Panc1 (cell line): ENCODE results near the gene MYOG. TPM values are rescaled to one million over a fixed set of nuclear protein-coding genes. Genes with fewer than 3 reads are reported as not detected.

Source experiments
- ATAC-seq: fragments of 200-7000 bp; cut with Tn5 transposase; 2 replicates; pipeline ENCODE4 v1.9.1; 2020; ENCODE audit warnings: mild to moderate bottlenecking, moderate library complexity
- BruUV-seq: library from RNA; stranded (reverse); fragments of 400-500 nt; replicated peaks from 2 replicates; lab custom pipeline; 2021; lab: Mats Ljungman, UMichigan
- CTCF ChIA-PET: fragments of 300-600 bp; sonication (Branson Sonifier 250); formaldehyde crosslinking; loops from one replicate; lab custom pipeline; 2022; ENCODE audit warnings: antibody characterized with exemption; lab: Charles Lee
- POLR2A ChIA-PET: fragments of 300-600 bp; sonication (Branson Sonifier 250); formaldehyde crosslinking; loops from one replicate; lab custom pipeline; 2022; ENCODE audit warnings: antibody characterized with exemption; lab: Charles Lee
- DNase-seq: peaks from one replicate; pipeline ENCODE4 v3.0.0-alpha.2; 2010; ENCODE audit warnings: low read depth, low spot score
- H3K27ac ChIP-seq: 2 replicates; pipeline ENCODE4 v1.5.1; 2011; ENCODE audit warnings: mild to moderate bottlenecking, low read length, inconsistent platforms
- H3K27me3 ChIP-seq: fragments of 200-500 bp; sonication (Bioruptor generic); 2 replicates; pipeline ENCODE4 v1.6.0; 2014; ENCODE audit warnings: low read length, inconsistent platforms; ENCODE audit not compliant: control insufficient read depth, insufficient read depth
- H3K36me3 ChIP-seq: fragments of 200-500 bp; sonication (Bioruptor generic); 2 replicates; pipeline ENCODE4 v1.5.1; 2014; ENCODE audit warnings: inconsistent platforms, mild to moderate bottlenecking, low read length, moderate library complexity; ENCODE audit not compliant: control insufficient read depth, insufficient read depth
- H3K4me1 ChIP-seq: 2 replicates; pipeline ENCODE4 v1.5.1; 2011; ENCODE audit warnings: inconsistent platforms, mild to moderate bottlenecking, low read length, moderate library complexity; ENCODE audit not compliant: control insufficient read depth, insufficient read depth
- H3K4me3 ChIP-seq, 2 experiments: 2 replicates each; pipeline ENCODE4 v1.5.1; 2011 to 2012; ENCODE audit warnings: low read depth in 2 of 2, low read length in 2 of 2, mild to moderate bottlenecking in 2 of 2, inconsistent platforms in 1 of 2, moderate library complexity in 1 of 2
- H3K9me3 ChIP-seq: fragments of 200-500 bp; sonication (Bioruptor generic); 2 replicates; pipeline ENCODE4 v1.5.1; 2014; ENCODE audit warnings: low read depth, mild to moderate bottlenecking, inconsistent platforms, low read length, moderate library complexity; ENCODE audit not compliant: control insufficient read depth, insufficient read depth
- POLR2AphosphoS5 ChIP-seq: IDR thresholded peaks from 2 replicates; pipeline ENCODE4 v1.6.1; 2012; ENCODE audit warnings: mild to moderate bottlenecking, low read depth, low read length, moderate library complexity
- SIN3A ChIP-seq: IDR thresholded peaks from 2 replicates; pipeline ENCODE4 v1.6.1; 2012; ENCODE audit warnings: low read depth, mild to moderate bottlenecking, low read length, moderate library complexity, borderline replicate concordance; ENCODE audit not compliant: insufficient read depth
- TCF7L2 ChIP-seq: IDR thresholded peaks from 2 replicates; pipeline ENCODE4 v1.6.1; 2011; ENCODE audit warnings: mild to moderate bottlenecking, low read depth, low read length, inconsistent platforms
- in situ Hi-C: cut with HindIII; loops from 2 replicates; pipeline ENCODE4 v1.10.0; 2016; ENCODE audit warnings: low sequenced_read_pairs, low pct_unique_long_range_greater_than_20kb
- intact Hi-C: fragments of 100-400 bp; cut with micrococcal nuclease; formaldehyde crosslinking; loops from one replicate; pipeline ENCODE4 v1.10.0; 2022; ENCODE audit not compliant: unreplicated experiment
- total RNA-seq: library from RNA; stranded (reverse); gene quantifications from one replicate; pipeline ENCODE4 v1.2.1, GENCODE V29; 2021; ENCODE audit not compliant: unreplicated experiment
- TF ChIP-seq, protein P1 (sequence below), 2 experiments: IDR thresholded peaks; 2 replicates each; pipeline ENCODE4 v1.6.1; 2011 to 2012; ENCODE audit warnings: low read depth in 2 of 2, control low read depth in 1 of 2, low read length in 1 of 2, mild to moderate bottlenecking in 1 of 2, moderate library complexity in 1 of 2; ENCODE audit not compliant: insufficient read depth in 1 of 2
- TF ChIP-seq, protein P2 (sequence below): fragments of 450-650 bp; IDR thresholded peaks from 2 replicates; pipeline ENCODE4 v1.5.1; 2017; ENCODE audit warnings: mild to moderate bottlenecking

Gene MYOG
- total RNA-seq, 1 experiment from 2014 or later: not detected

DNA sequence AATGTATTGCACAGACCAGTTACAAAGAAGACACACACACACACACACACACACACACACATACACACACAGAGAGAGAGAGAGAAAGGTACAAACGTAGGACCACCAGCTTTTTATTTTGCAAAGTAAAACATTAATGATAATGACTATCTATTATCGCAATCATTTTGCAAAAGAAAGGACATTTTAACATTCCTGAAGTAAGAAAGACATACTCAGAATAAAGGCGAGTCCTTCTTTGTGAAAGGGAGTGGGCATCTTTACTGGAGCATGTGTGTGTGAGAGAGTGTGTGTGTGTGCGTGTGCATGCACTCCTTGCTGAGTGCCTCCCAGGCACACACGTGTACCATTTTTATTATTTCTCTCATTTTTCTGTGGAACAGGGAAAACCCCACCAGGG is 31.2 kb downstream of the MYOG start:
- ChIA-PET POLR2A (no interaction called here), CTCF (interaction anchor here (0.5 kb wide), 1 partner anchor 258 kb away, joined by 4 read pairs; no protein-coding TSS in a partner anchor)
- Histone ChIP-seq H3K9me3 (no peaks in the 10 kb centered on the region), H3K4me3 (no peak overlapping the region), H3K27ac (no peak overlapping the region), H3K4me1 (no peaks in the 10 kb centered on the region), H3K36me3 (no peaks in the 10 kb centered on the region), H3K27me3 (no peaks in the 10 kb centered on the region)
- in situ Hi-C loops: no loop called here
- DNase-seq (no peak), ATAC-seq (no peak)
- intact Hi-C loops: no loop called here
- BruUV-seq: no TSS peak
- TF ChIP-seq, protein P1, sequence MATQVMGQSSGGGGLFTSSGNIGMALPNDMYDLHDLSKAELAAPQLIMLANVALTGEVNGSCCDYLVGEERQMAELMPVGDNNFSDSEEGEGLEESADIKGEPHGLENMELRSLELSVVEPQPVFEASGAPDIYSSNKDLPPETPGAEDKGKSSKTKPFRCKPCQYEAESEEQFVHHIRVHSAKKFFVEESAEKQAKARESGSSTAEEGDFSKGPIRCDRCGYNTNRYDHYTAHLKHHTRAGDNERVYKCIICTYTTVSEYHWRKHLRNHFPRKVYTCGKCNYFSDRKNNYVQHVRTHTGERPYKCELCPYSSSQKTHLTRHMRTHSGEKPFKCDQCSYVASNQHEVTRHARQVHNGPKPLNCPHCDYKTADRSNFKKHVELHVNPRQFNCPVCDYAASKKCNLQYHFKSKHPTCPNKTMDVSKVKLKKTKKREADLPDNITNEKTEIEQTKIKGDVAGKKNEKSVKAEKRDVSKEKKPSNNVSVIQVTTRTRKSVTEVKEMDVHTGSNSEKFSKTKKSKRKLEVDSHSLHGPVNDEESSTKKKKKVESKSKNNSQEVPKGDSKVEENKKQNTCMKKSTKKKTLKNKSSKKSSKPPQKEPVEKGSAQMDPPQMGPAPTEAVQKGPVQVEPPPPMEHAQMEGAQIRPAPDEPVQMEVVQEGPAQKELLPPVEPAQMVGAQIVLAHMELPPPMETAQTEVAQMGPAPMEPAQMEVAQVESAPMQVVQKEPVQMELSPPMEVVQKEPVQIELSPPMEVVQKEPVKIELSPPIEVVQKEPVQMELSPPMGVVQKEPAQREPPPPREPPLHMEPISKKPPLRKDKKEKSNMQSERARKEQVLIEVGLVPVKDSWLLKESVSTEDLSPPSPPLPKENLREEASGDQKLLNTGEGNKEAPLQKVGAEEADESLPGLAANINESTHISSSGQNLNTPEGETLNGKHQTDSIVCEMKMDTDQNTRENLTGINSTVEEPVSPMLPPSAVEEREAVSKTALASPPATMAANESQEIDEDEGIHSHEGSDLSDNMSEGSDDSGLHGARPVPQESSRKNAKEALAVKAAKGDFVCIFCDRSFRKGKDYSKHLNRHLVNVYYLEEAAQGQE (IDR thresholded peaks at IDR 0.05; ENCODE audit: insufficient read depth in 1 of 2, low read depth in 2 of 2, low read length in 1 of 2): no peak
- TF ChIP-seq POLR2AphosphoS5: no peak
- TF ChIP-seq TCF7L2: no peak
- TF ChIP-seq SIN3A: no peak
- TF ChIP-seq, protein P2, sequence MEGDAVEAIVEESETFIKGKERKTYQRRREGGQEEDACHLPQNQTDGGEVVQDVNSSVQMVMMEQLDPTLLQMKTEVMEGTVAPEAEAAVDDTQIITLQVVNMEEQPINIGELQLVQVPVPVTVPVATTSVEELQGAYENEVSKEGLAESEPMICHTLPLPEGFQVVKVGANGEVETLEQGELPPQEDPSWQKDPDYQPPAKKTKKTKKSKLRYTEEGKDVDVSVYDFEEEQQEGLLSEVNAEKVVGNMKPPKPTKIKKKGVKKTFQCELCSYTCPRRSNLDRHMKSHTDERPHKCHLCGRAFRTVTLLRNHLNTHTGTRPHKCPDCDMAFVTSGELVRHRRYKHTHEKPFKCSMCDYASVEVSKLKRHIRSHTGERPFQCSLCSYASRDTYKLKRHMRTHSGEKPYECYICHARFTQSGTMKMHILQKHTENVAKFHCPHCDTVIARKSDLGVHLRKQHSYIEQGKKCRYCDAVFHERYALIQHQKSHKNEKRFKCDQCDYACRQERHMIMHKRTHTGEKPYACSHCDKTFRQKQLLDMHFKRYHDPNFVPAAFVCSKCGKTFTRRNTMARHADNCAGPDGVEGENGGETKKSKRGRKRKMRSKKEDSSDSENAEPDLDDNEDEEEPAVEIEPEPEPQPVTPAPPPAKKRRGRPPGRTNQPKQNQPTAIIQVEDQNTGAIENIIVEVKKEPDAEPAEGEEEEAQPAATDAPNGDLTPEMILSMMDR: no peak

DNA sequence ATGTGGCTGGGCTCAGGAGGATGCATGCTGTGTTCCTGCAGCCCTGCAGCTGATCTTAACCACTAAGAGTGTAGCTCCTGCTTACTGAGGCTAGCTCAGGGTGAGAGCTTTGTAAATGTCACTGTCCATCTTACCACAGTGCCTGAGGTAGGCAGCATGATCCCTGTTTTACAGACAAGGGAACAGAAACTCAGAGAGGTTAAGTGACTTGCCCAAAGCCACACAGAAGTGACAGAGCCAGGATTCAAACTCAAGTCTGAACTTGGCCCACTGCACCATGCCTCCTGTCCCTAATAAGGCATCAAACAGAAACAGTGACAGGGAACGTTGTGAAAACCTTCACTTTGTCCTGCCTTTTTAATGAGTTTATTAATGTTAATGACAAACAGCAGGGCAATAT is 31.6 kb downstream of the MYOG start:
- ATAC-seq (no peak), DNase-seq (no peak)
- in situ Hi-C loops (no loop called here), intact Hi-C loops (no loop called here)
- ChIA-PET CTCF (interaction anchor here (0.5 kb wide), 1 partner anchor 258 kb away, joined by 4 read pairs; no protein-coding TSS in a partner anchor), POLR2A (interaction anchor here (0.7 kb wide), 1 partner anchor 193 kb away, joined by 4 read pairs; no protein-coding TSS in a partner anchor)
- Histone ChIP-seq H3K4me3 (no peak overlapping the region), H3K36me3 (no peaks in the 10 kb centered on the region), H3K27ac (no peak overlapping the region), H3K4me1 (no peaks in the 10 kb centered on the region), H3K27me3 (no peaks in the 10 kb centered on the region), H3K9me3 (no peaks in the 10 kb centered on the region)
- TF ChIP-seq, protein P2: no peak
- TF ChIP-seq SIN3A: no peak
- no peak for TF ChIP-seq POLR2AphosphoS5
- no peak for TF ChIP-seq TCF7L2
- no TSS peak for BruUV-seq
